Activated T-cell treated with anti-CD3 and anti-CD28 coated beads, Interleukin-2, amount 50 U/mL, for 24 hours (primary cell): ENCODE data around the gene CD4.
"Not testable (repeated sequence)": the region's sequence is repeated elsewhere in the genome, so short reads cannot be mapped to it uniquely, and the experiment has no call there.

Experiments used
- DNase-seq: peaks from one replicate; pipeline ENCODE4 v3.0.0-alpha.2; 2020
- H3K27ac Mint-ChIP-seq: 2 replicates; pipeline ENCODE4 v1.8.0; 2020; ENCODE audit warnings: mild to moderate bottlenecking, mixed read lengths
- H3K27me3 Mint-ChIP-seq: 2 replicates; pipeline ENCODE4 v1.8.0; 2020; ENCODE audit warnings: mixed read lengths
- H3K36me3 Mint-ChIP-seq: 2 replicates; pipeline ENCODE4 v1.8.0; 2020; ENCODE audit warnings: low read depth, mixed read lengths
- H3K4me1 Mint-ChIP-seq: 2 replicates; pipeline ENCODE4 v1.8.0; 2020; ENCODE audit warnings: low read depth, mixed read lengths
- H3K4me3 Mint-ChIP-seq: 2 replicates; pipeline ENCODE4 v1.8.0; 2020; ENCODE audit warnings: mild to moderate bottlenecking, moderate library complexity, mixed read lengths
- H3K9me3 Mint-ChIP-seq: 2 replicates; pipeline ENCODE4 v1.8.0; 2020; ENCODE audit warnings: mixed read lengths

The CD4 gene

GRCh38 chr12:6788972-6789924, at the start of gene CD4:
TSS of gene CD4 (plus strand) at chr12:6789528. CDS start at chr12:6800139, 10,611 bp downstream.
- H3K9me3 Mint-ChIP-seq, result no peaks in the 10 kb centered on the region
- peak; percentile 82 for DNase-seq
- H3K27ac Mint-ChIP-seq, result peak within 1 kb of the TSS; percentile 93
- H3K4me1 Mint-ChIP-seq, result peaks cover 63% of the 10 kb centered on the region
- peak within 1 kb of the TSS; percentile 90 for H3K4me3 Mint-ChIP-seq
- peaks cover 42% of the 10 kb centered on the region for H3K36me3 Mint-ChIP-seq
- H3K27me3 Mint-ChIP-seq, result no peaks in the 10 kb centered on the region

- peak overlapping the region; percentile 92 for H3K27ac Mint-ChIP-seq
- DNase-seq, H3K4me3 Mint-ChIP-seq, H3K27me3 Mint-ChIP-seq, H3K9me3 Mint-ChIP-seq: not testable (repeated sequence)
- peaks cover 45% of the 10 kb centered on the region for H3K4me1 Mint-ChIP-seq
- H3K36me3 Mint-ChIP-seq, result peaks cover 33% of the 10 kb centered on the region
Observed at GRCh38 chr12:6742080-6742479, 47.2 kb upstream of the CD4 start.

- Mint-ChIP-seq H3K4me3 (peak overlapping the region; percentile 24), H3K9me3 (peaks cover 9% of the 10 kb centered on the region), H3K4me1 (peaks cover 45% of the 10 kb centered on the region), H3K27ac (peak overlapping the region; percentile 92), H3K36me3 (peaks cover 41% of the 10 kb centered on the region), H3K27me3 (no peaks in the 10 kb centered on the region)
- no peak for DNase-seq
Observed at GRCh38 chr12:6742834-6743233, 46.5 kb upstream of the CD4 start.

- not testable (repeated sequence) for H3K9me3 Mint-ChIP-seq, H3K27me3 Mint-ChIP-seq, DNase-seq
- H3K36me3 Mint-ChIP-seq, result peaks cover 45% of the 10 kb centered on the region
- H3K4me3 Mint-ChIP-seq, result peak overlapping the region; percentile 24
- peaks cover 45% of the 10 kb centered on the region for H3K4me1 Mint-ChIP-seq
- peak overlapping the region; percentile 92 for H3K27ac Mint-ChIP-seq
Observed at GRCh38 chr12:6743300-6743699, 46.0 kb upstream of the CD4 start.

- Mint-ChIP-seq H3K27me3 (no peaks in the 10 kb centered on the region), H3K4me3 (no peak overlapping the region)
Observed at GRCh38 chr12:6745741-6746525, 43.4 kb upstream of the CD4 start.

GRCh38 chr12:6747216-6747615, 42.1 kb upstream of the CD4 start:
- DNase-seq, result no peak
- Mint-ChIP-seq H3K4me3 (no peak overlapping the region), H3K27ac (peak overlapping the region; percentile 90), H3K36me3 (peaks cover 84% of the 10 kb centered on the region), H3K27me3 (no peaks in the 10 kb centered on the region), H3K9me3 (peaks cover 9% of the 10 kb centered on the region), H3K4me1 (peaks cover 57% of the 10 kb centered on the region)

More at GRCh38 chr12:6745741-6746525, 43.4 kb upstream of the CD4 start:
- Mint-ChIP-seq H3K27ac (peak overlapping the region; percentile 90), H3K36me3 (peaks cover 71% of the 10 kb centered on the region), H3K9me3 (peaks cover 9% of the 10 kb centered on the region), H3K4me1 (peaks cover 49% of the 10 kb centered on the region)
- DNase-seq, result no peak

GRCh38 chr12:6748761-6749160, 40.6 kb upstream of the CD4 start:
- Mint-ChIP-seq H3K4me3 (no peak overlapping the region), H3K27me3 (no peaks in the 10 kb centered on the region), H3K36me3 (peaks cover 88% of the 10 kb centered on the region), H3K27ac (no peak overlapping the region), H3K9me3 (peaks cover 2% of the 10 kb centered on the region), H3K4me1 (peaks cover 46% of the 10 kb centered on the region)
- DNase-seq, result no peak

- H3K36me3 Mint-ChIP-seq, result peaks cover 76% of the 10 kb centered on the region
- peaks cover 37% of the 10 kb centered on the region for H3K4me1 Mint-ChIP-seq
- peak overlapping the region; percentile 99 for H3K27ac Mint-ChIP-seq
- H3K9me3 Mint-ChIP-seq, result no peaks in the 10 kb centered on the region
- no peak overlapping the region for H3K4me3 Mint-ChIP-seq
- DNase-seq, result no peak
- H3K27me3 Mint-ChIP-seq, result no peaks in the 10 kb centered on the region
Observed at GRCh38 chr12:6750506-6750905, 38.8 kb upstream of the CD4 start.

GRCh38 chr12:6751767-6752166, 37.6 kb upstream of the CD4 start:
- Mint-ChIP-seq H3K27ac (peak overlapping the region; percentile 99), H3K27me3 (no peaks in the 10 kb centered on the region), H3K9me3 (no peaks in the 10 kb centered on the region), H3K4me1 (peaks cover 27% of the 10 kb centered on the region), H3K4me3 (peak overlapping the region; percentile 92), H3K36me3 (peaks cover 63% of the 10 kb centered on the region)
- DNase-seq, result no peak

GRCh38 chr12:6752167-6752920, 37.0 kb upstream of the CD4 start:
- Mint-ChIP-seq H3K4me3 (peak overlapping the region; percentile 92), H3K27me3 (no peaks in the 10 kb centered on the region), H3K36me3 (peaks cover 57% of the 10 kb centered on the region), H3K27ac (peak overlapping the region; percentile 99), H3K4me1 (peaks cover 25% of the 10 kb centered on the region), H3K9me3 (no peaks in the 10 kb centered on the region)
- DNase-seq, result no peak

GRCh38 chr12:6752921-6753771, 36.2 kb upstream of the CD4 start, which contains the start of gene MLF2:
TSS of gene MLF2 (minus strand) at chr12:6753141. CDS start at chr12:6752334, 807 bp downstream.
- no peaks in the 10 kb centered on the region for H3K9me3 Mint-ChIP-seq
- peak within 1 kb of the TSS; percentile 92 for H3K4me3 Mint-ChIP-seq
- DNase-seq, result peak; percentile 99
- H3K27ac Mint-ChIP-seq, result peak within 1 kb of the TSS; percentile 99
- no peaks in the 10 kb centered on the region for H3K27me3 Mint-ChIP-seq
- peaks cover 25% of the 10 kb centered on the region for H3K4me1 Mint-ChIP-seq
- H3K36me3 Mint-ChIP-seq, result peaks cover 49% of the 10 kb centered on the region

GRCh38 chr12:6753772-6754356, 35.5 kb upstream of the CD4 start:
- peak overlapping the region; percentile 92 for H3K4me3 Mint-ChIP-seq
- no peaks in the 10 kb centered on the region for H3K9me3 Mint-ChIP-seq
- no peaks in the 10 kb centered on the region for H3K27me3 Mint-ChIP-seq
- H3K27ac Mint-ChIP-seq, result peak overlapping the region; percentile 99
- peaks cover 29% of the 10 kb centered on the region for H3K4me1 Mint-ChIP-seq
- no peak for DNase-seq
- H3K36me3 Mint-ChIP-seq, result peaks cover 42% of the 10 kb centered on the region

- Mint-ChIP-seq H3K36me3 (peaks cover 37% of the 10 kb centered on the region), H3K9me3 (no peaks in the 10 kb centered on the region), H3K27ac (no peak overlapping the region), H3K27me3 (no peaks in the 10 kb centered on the region), H3K4me3 (no peak overlapping the region), H3K4me1 (peaks cover 29% of the 10 kb centered on the region)
- no peak for DNase-seq
Observed at GRCh38 chr12:6754411-6754810, 34.9 kb upstream of the CD4 start.
